CD14-positive monocyte (primary cell): ENCODE measurements around the gene MRPL14. TPM values are rescaled to one million over a fixed set of nuclear protein-coding genes. Genes with fewer than 3 reads are reported as not detected.

Experiments
- DNase-seq, 3 donors: peaks; one replicate each; pipeline ENCODE4 v3.0.0-alpha.2; 2011 to 2022
- H2AFZ ChIP-seq: 2 replicates; pipeline ENCODE4 v1.6.0; 2012; ENCODE audit warnings: mild to moderate bottlenecking, low read depth, low read length, inconsistent platforms; ENCODE audit not compliant: insufficient read depth, poor library complexity, severe bottlenecking
- H3K27ac ChIP-seq, 2 donors: 1 replicate in 1 of 2; 2 replicates in 1 of 2; pipeline ENCODE4 v1.5.1; 2012 to 2013; ENCODE audit warnings: low read length in 2 of 2, control low read depth in 1 of 2, inconsistent platforms in 1 of 2, low read depth in 1 of 2, mild to moderate bottlenecking in 1 of 2
- H3K27me3 ChIP-seq, 2 donors: one replicate each; pipeline versions ENCODE4 v1.6.0 to v1.6.1; 2011 to 2013; ENCODE audit warnings: low read length in 2 of 2; ENCODE audit not compliant: control insufficient read depth in 2 of 2, insufficient read depth in 2 of 2
- H3K36me3 ChIP-seq, 2 donors: replicated peaks in 1 of 2; 1 replicate in 1 of 2; 2 replicates in 1 of 2; pipeline versions ENCODE4 v1.5.1 to v1.6.1; 2012 to 2013; ENCODE audit warnings: low read length in 2 of 2, control low read depth in 1 of 2, inconsistent platforms in 1 of 2, mild to moderate bottlenecking in 1 of 2; ENCODE audit not compliant: insufficient read depth in 2 of 2, control insufficient read depth in 1 of 2
- H3K4me1 ChIP-seq, 2 donors: 1 replicate in 1 of 2; 2 replicates in 1 of 2; pipeline versions ENCODE4 v1.5.1 to v1.6.1; 2012 to 2013; ENCODE audit warnings: low read length in 2 of 2, control low read depth in 1 of 2, inconsistent platforms in 1 of 2, mild to moderate bottlenecking in 1 of 2, moderate library complexity in 1 of 2; ENCODE audit not compliant: insufficient read depth in 2 of 2, control insufficient read depth in 1 of 2
- H3K4me2 ChIP-seq: replicated peaks from 2 replicates; pipeline ENCODE3; 2012; ENCODE audit warnings: low read length, moderate library complexity, mild to moderate bottlenecking; ENCODE audit not compliant: poor library complexity, severe bottlenecking; ENCODE audit errors: extremely low read depth
- H3K4me3 ChIP-seq, 3 experiments: fragments of 200-600 bp in 1 of 3; sonication (generic) in 1 of 3; replicated peaks in 1 of 3; 1 replicate in 2 of 3; 2 replicates in 1 of 3; pipeline ENCODE4 v1.5.1; 2011 to 2013; ENCODE audit warnings: low read length in 3 of 3, mild to moderate bottlenecking in 3 of 3, control low read depth in 2 of 3, low read depth in 2 of 3, inconsistent platforms in 1 of 3, moderate library complexity in 1 of 3
- H3K79me2 ChIP-seq: 2 replicates; pipeline ENCODE4 v1.6.0; 2012; ENCODE audit warnings: mild to moderate bottlenecking, control low read depth, inconsistent platforms, low read length, moderate library complexity; ENCODE audit not compliant: insufficient read depth
- H3K9ac ChIP-seq: 2 replicates; pipeline ENCODE4 v1.6.0; 2017; ENCODE audit warnings: low read length, mild to moderate bottlenecking; ENCODE audit not compliant: insufficient read depth, poor library complexity, severe bottlenecking
- H3K9me3 ChIP-seq, 2 donors: replicated peaks in 1 of 2; 1 replicate in 1 of 2; 2 replicates in 1 of 2; pipeline versions ENCODE4 v1.5.1 to v1.6.1; 2012 to 2013; ENCODE audit warnings: low read length in 2 of 2, control low read depth in 1 of 2; ENCODE audit not compliant: control insufficient read depth in 1 of 2, insufficient read depth in 1 of 2
- H4K20me1 ChIP-seq: 2 replicates; pipeline ENCODE4 v1.6.0; 2012; ENCODE audit warnings: mild to moderate bottlenecking, low read length, control low read depth, moderate library complexity; ENCODE audit not compliant: insufficient read depth
- H3K27ac Mint-ChIP-seq, 7 donors: one replicate each; pipeline ENCODE4 v1.8.0; 2020; ENCODE audit warnings: mild to moderate bottlenecking in 7 of 7, mixed read lengths in 7 of 7, moderate library complexity in 6 of 7, inconsistent platforms in 2 of 7
- H3K27me3 Mint-ChIP-seq, 3 donors: one replicate each; pipeline ENCODE4 v1.8.0; 2021 to 2022; ENCODE audit warnings: low read depth in 3 of 3, mild to moderate bottlenecking in 3 of 3, mixed read lengths in 3 of 3, moderate library complexity in 3 of 3, inconsistent platforms in 1 of 3
- H3K36me3 Mint-ChIP-seq, 2 donors: one replicate each; pipeline ENCODE4 v1.8.0; 2020; ENCODE audit warnings: mixed read lengths in 2 of 2, inconsistent platforms in 1 of 2, mild to moderate bottlenecking in 1 of 2
- H3K4me1 Mint-ChIP-seq: one replicate; pipeline ENCODE4 v1.8.0; 2020; ENCODE audit warnings: mild to moderate bottlenecking, mixed read lengths
- H3K4me3 Mint-ChIP-seq, 2 donors: one replicate each; pipeline ENCODE4 v1.8.0; 2020; ENCODE audit warnings: mild to moderate bottlenecking in 2 of 2, mixed read lengths in 2 of 2, moderate library complexity in 1 of 2
- H3K9me3 Mint-ChIP-seq, 7 donors: one replicate each; pipeline ENCODE4 v1.8.0; 2020 to 2022; ENCODE audit warnings: mixed read lengths in 7 of 7, mild to moderate bottlenecking in 6 of 7, moderate library complexity in 6 of 7, inconsistent platforms in 2 of 7
- WGBS: methylation state at CpG from one replicate; pipeline ENCODE4 v1.1.5; 2013; ENCODE audit warnings: missing lambda C conversion rate; ENCODE audit not compliant: insufficient coverage; 5-methylcytosine and 5-hydroxymethylcytosine counted together
- intact Hi-C, 2 donors: fragments of 100-400 bp; cut with micrococcal nuclease; formaldehyde crosslinking; loops; one replicate each; pipeline versions ENCODE4 v1.15.0 to v1.15.1; 2023
- polyA plus RNA-seq, 3 donors: library from polyadenylated mRNA; depleted of rRNA in 1 of 3; unstranded in 2 of 3; stranded (reverse) in 1 of 3; fragments of 300-500 nt in 2 of 3; fragments of >200 nt in 1 of 3; fragmentation: Illumina TruSeq in 2 of 3; gene quantifications; 1 replicate in 2 of 3; 2 replicates in 1 of 3; pipeline ENCODE4 v1.2.3, GENCODE V29; 2012 to 2021
- TF ChIP-seq, protein P1 (sequence below): fragments of 200-600 bp; IDR thresholded peaks from one replicate; pipeline ENCODE4 v1.8.0; 2022; ENCODE audit warnings: antibody characterized with exemption, mild to moderate bottlenecking

Gene MRPL14
- polyA plus RNA-seq, 3 donors = 18.5 to 91.5 (median 78.2) TPM

DNA sequence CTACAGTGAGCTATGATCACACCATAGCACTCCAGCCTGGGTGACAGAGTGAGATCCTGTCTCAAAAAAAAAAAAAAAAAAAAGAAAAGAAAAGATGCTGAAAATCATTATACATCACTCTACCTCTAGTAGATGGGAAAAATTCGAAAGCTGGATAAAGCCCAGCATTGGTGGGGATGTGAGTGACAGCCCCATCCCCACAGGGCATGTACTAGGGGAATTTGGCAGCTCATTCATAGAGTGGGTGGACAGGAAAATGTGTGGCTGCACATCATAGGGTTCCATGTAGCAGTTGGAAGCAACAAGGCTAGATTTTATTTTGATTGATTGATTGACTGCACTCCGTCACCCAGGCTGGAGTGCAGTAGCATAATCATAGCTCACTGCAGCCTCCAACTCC lies 42.0 kb downstream of the MRPL14 start:
- Mint-ChIP-seq H3K27me3 (peaks cover 0 to 7% (median 1%) of the 10 kb centered on the region in 3 donors), H3K4me1 (no peaks in the 10 kb centered on the region), H3K9me3 (no peaks in the 10 kb centered on the region), H3K4me3 (no peak overlapping the region), H3K36me3 (peaks cover 0 to 5% of the 10 kb centered on the region in 2 donors), H3K27ac (no peak overlapping the region)
- H3K4me1 ChIP-seq = no peaks in the 10 kb centered on the region
- no peaks in the 10 kb centered on the region for H4K20me1 ChIP-seq
- H3K4me2 ChIP-seq = no peak overlapping the region
- H3K79me2 ChIP-seq = no peaks in the 10 kb centered on the region
- no peak overlapping the region for H3K4me3 ChIP-seq
- no peaks in the 10 kb centered on the region for H3K36me3 ChIP-seq
- DNase-seq = no peak
- H3K27ac ChIP-seq = no peak overlapping the region
- TF ChIP-seq, protein P1, sequence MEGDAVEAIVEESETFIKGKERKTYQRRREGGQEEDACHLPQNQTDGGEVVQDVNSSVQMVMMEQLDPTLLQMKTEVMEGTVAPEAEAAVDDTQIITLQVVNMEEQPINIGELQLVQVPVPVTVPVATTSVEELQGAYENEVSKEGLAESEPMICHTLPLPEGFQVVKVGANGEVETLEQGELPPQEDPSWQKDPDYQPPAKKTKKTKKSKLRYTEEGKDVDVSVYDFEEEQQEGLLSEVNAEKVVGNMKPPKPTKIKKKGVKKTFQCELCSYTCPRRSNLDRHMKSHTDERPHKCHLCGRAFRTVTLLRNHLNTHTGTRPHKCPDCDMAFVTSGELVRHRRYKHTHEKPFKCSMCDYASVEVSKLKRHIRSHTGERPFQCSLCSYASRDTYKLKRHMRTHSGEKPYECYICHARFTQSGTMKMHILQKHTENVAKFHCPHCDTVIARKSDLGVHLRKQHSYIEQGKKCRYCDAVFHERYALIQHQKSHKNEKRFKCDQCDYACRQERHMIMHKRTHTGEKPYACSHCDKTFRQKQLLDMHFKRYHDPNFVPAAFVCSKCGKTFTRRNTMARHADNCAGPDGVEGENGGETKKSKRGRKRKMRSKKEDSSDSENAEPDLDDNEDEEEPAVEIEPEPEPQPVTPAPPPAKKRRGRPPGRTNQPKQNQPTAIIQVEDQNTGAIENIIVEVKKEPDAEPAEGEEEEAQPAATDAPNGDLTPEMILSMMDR = no peak
- no CpG with 5 or more reads among the region's 2 CpGs for WGBS
- no peaks in the 10 kb centered on the region for H3K9me3 ChIP-seq
- H3K27me3 ChIP-seq = no peaks in the 10 kb centered on the region
- no peak overlapping the region for H2AFZ ChIP-seq
- intact Hi-C loops = no loop called here
- no peak overlapping the region for H3K9ac ChIP-seq

DNA sequence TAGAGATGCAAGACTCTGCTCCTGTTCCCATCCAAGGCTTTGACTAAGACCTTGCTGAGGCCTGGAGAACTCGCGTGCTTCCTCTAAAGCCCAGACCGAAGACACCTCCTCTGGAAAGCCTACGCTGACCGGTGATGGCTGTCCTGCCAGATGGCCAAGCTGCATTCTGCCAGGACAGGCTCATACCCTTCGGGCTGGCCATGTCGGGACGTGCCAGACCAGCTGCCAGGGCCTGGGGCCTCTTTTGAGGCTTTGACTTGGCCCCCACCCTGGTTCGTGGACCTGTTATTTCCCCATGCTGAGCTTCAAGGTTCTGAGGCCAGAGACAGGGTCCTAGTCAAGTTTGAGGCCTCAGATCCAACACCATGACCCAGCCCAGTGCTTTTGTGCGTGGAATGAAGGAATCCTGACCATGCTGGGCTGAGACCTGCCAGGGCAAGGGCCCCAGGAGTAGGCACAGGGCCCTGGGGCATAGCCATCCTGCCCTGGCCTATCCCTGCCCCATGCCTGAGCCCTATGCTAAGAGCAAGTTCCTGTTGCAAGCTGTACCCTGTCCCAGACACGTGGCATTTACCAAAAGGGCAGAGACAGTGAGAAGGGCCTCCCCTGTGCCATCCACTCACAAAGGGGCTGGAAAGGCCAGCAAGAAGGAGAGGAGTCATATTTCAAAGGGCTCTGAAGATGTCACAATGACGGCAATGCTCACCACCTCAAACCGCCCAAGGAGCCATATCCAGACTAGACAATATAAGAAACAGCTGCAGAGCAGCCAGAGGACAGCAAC lies 42.8 kb downstream of the MRPL14 start:
- Mint-ChIP-seq H3K4me1 (no peaks in the 10 kb centered on the region), H3K9me3 (no peaks in the 10 kb centered on the region), H3K27me3 (peaks cover 0 to 7% (median 2%) of the 10 kb centered on the region in 3 donors), H3K27ac (peak overlapping the region in 1 of 7 donors; percentile 50), H3K4me3 (no peak overlapping the region), H3K36me3 (peaks cover 0 to 2% of the 10 kb centered on the region in 2 donors)
- intact Hi-C loops = no loop called here
- Histone ChIP-seq H4K20me1 (no peaks in the 10 kb centered on the region), H3K9ac (no peak overlapping the region), H3K4me1 (no peaks in the 10 kb centered on the region), H3K27ac (no peak overlapping the region), H2AFZ (no peak overlapping the region), H3K4me2 (no peak overlapping the region), H3K27me3 (no peaks in the 10 kb centered on the region), H3K79me2 (no peaks in the 10 kb centered on the region), H3K4me3 (no peak overlapping the region), H3K36me3 (no peaks in the 10 kb centered on the region), H3K9me3 (no peaks in the 10 kb centered on the region)
- DNase-seq = no peak
- TF ChIP-seq, protein P1 = no peak
- WGBS = 93% methylated on average over 11 of the region's 13 CpGs
